NCI-H1105 treated with DMSO at 0.1 percent for 48 hours (cell line): ENCODE data around the gene SLC16A1.
A peak's percentile ranks its signal among the peaks of the same experiment; 100 is the strongest.
"Not testable (repeated sequence)": the region's sequence is repeated elsewhere in the genome, so short reads cannot be mapped to it uniquely, and the experiment has no call there.

Source experiments
- DNase-seq: peaks from one replicate; lab custom pipeline; 2025; lab: John Stamatoyannopoulos, UW

Gene SLC16A1

GRCh38 chr1:112971006-112971405 lies 15.0 kb upstream of the SLC16A1 start:
- DNase-seq, result no peak

GRCh38 chr1:112964347-112964746 lies 8.4 kb upstream of the SLC16A1 start:
- DNase-seq, result no peak

GRCh38 chr1:112961072-112961471 lies 5.1 kb upstream of the SLC16A1 start:
- no peak for DNase-seq

GRCh38 chr1:112960384-112960783 lies 4.4 kb upstream of the SLC16A1 start:
- no peak for DNase-seq

- DNase-seq, result not testable (repeated sequence)
Measured at GRCh38 chr1:112958236-112958635, 2.2 kb upstream of the SLC16A1 start.

GRCh38 chr1:112957133-112957812 lies 1.3 kb upstream of the SLC16A1 start:
- no peak for DNase-seq

- no peak for DNase-seq
Measured at GRCh38 chr1:112956544-112957132, 642 bp upstream of the SLC16A1 start.

- DNase-seq, result peak; percentile 66
Measured at GRCh38 chr1:112954945-112955772, 837 bp downstream of the SLC16A1 start.

- DNase-seq, result no peak
Measured at GRCh38 chr1:112954017-112954650, 1.9 kb downstream of the SLC16A1 start.

GRCh38 chr1:112950426-112950825 lies 5.6 kb downstream of the SLC16A1 start:
- DNase-seq, result no peak

- no peak for DNase-seq
Measured at GRCh38 chr1:112946683-112947082, 9.3 kb downstream of the SLC16A1 start.

GRCh38 chr1:112939810-112940209 lies 16.2 kb downstream of the SLC16A1 start:
- DNase-seq, result no peak

- no peak for DNase-seq
Measured at GRCh38 chr1:112938210-112938609, 17.8 kb downstream of the SLC16A1 start.

GRCh38 chr1:112937495-112937894 lies 18.5 kb downstream of the SLC16A1 start:
- no peak for DNase-seq

- DNase-seq, result no peak
Measured at GRCh38 chr1:112937070-112937469, 18.9 kb downstream of the SLC16A1 start.

- no peak for DNase-seq
Measured at GRCh38 chr1:112935461-112936111, 20.4 kb downstream of the SLC16A1 start.

- DNase-seq, result no peak
Measured at GRCh38 chr1:112934577-112934976, 21.4 kb downstream of the SLC16A1 start.

- DNase-seq, result no peak
Measured at GRCh38 chr1:112933820-112934571, 22.0 kb downstream of the SLC16A1 start.

- DNase-seq, result no peak
Measured at GRCh38 chr1:112929979-112930378, 26.0 kb downstream of the SLC16A1 start.

- no peak for DNase-seq
Measured at GRCh38 chr1:112927462-112927990, 28.5 kb downstream of the SLC16A1 start.

GRCh38 chr1:112926858-112927257 lies 29.1 kb downstream of the SLC16A1 start:
- no peak for DNase-seq
